Tibial nerve (tissue), 4 donors: ENCODE results near the gene DCTN3.

ENCODE experiments used
- CTCF ChIP-seq, 5 experiments: fragments of 200-600 bp in 3 of 5; fragments of 450-650 bp in 2 of 5; sonication (generic) in 3 of 5; IDR thresholded peaks; one replicate each; pipeline ENCODE4 v1.5.1; 2016 to 2019; ENCODE audit warnings: antibody characterized with exemption in 5 of 5, mild to moderate bottlenecking in 3 of 5, moderate library complexity in 2 of 5
- EP300 ChIP-seq, 2 donors: sonication (generic); formaldehyde crosslinking; IDR thresholded peaks; one replicate each; pipeline ENCODE4 v1.6.1; 2017; ENCODE audit warnings: antibody characterized with exemption in 2 of 2, mild to moderate bottlenecking in 1 of 2
- POLR2A ChIP-seq, 2 donors: fragments of 450-650 bp; IDR thresholded peaks; one replicate each; pipeline ENCODE4 v1.6.1; 2017; ENCODE audit warnings: antibody characterized with exemption in 2 of 2, mild to moderate bottlenecking in 2 of 2, moderate library complexity in 2 of 2

- TF ChIP-seq CTCF (IDR thresholded peaks at IDR 0.05), result no peak
- TF ChIP-seq POLR2A (IDR thresholded peaks at IDR 0.05), result no peak
- TF ChIP-seq EP300 (IDR thresholded peaks at IDR 0.05), result no peak
Measured at GRCh38 chr9:34625186-34625486, 4.8 kb upstream of the DCTN3 start.
